GM10248 (cell line): ENCODE measurements around the gene SLC33A1.
"Not testable (repeated sequence)": the region's sequence is repeated elsewhere in the genome, so short reads cannot be mapped to it uniquely, and the experiment has no call there.

Source experiments
- CTCF ChIA-PET: fragments of 300-600 bp; sonication (Branson Sonifier 250); formaldehyde crosslinking; extraction: SDS; loops from one replicate; lab custom pipeline; 2021; ENCODE audit warnings: antibody characterized with exemption; lab: Yijun Ruan, JAX
- POLR2A ChIA-PET: fragments of 350-650 bp; sonication (Branson Sonifier 250); formaldehyde crosslinking; extraction: SDS; loops from one replicate; lab custom pipeline; 2020; ENCODE audit warnings: antibody characterized with exemption; lab: Yijun Ruan, JAX
- DNase-seq: peaks from one replicate; pipeline ENCODE4 v3.0.0; 2012; ENCODE audit errors: extremely low spot score
- CTCF ChIP-seq: IDR thresholded peaks from 2 replicates; pipeline ENCODE4 v1.5.1; 2012; ENCODE audit warnings: mild to moderate bottlenecking, low read depth; ENCODE audit errors: extremely low read depth, missing control alignments, control extremely low read depth

The SLC33A1 gene

GRCh38 chr3:155863072-155863784 lies 9.0 kb upstream of the SLC33A1 start:
- ChIA-PET POLR2A (no interaction called here), CTCF (interaction anchor here (1.9 to 3.2 kb wide), 2 partner anchors 10 to 57 kb away, joined by 6 to 14 read pairs; partner anchors contain the start of gene C3orf33)
- no peak for DNase-seq
- no peak for TF ChIP-seq CTCF

- DNase-seq, result not testable (repeated sequence)
- CTCF ChIA-PET, result interaction anchor here (1.9 to 3.2 kb wide), 2 partner anchors 11 to 57 kb away, joined by 6 to 14 read pairs; partner anchors contain the start of gene C3orf33
- POLR2A ChIA-PET, result interaction anchor here (0.7 kb wide), 1 partner anchor 59 kb away, joined by 6 read pairs; no protein-coding TSS in a partner anchor
Measured at GRCh38 chr3:155862290-155862982, 8.2 kb upstream of the SLC33A1 start.

GRCh38 chr3:155861476-155862183 lies 7.4 kb upstream of the SLC33A1 start:
- CTCF ChIA-PET, result interaction anchor here (1.9 to 3.2 kb wide), 2 partner anchors 12 to 56 kb away, joined by 6 to 14 read pairs; partner anchors contain the start of gene C3orf33
- no peak for TF ChIP-seq CTCF
- DNase-seq, result no peak
- POLR2A ChIA-PET, result interaction anchor here (0.7 kb wide), 1 partner anchor 60 kb away, joined by 6 read pairs; no protein-coding TSS in a partner anchor

- DNase-seq, POLR2A ChIA-PET, CTCF ChIA-PET: not testable (repeated sequence)
Measured at GRCh38 chr3:155860424-155860823, 6.2 kb upstream of the SLC33A1 start.

- TF ChIP-seq CTCF, result peak; percentile 37
- POLR2A ChIA-PET, result no interaction called here
- DNase-seq, result peak; percentile 41
- CTCF ChIA-PET, result no interaction called here
Measured at GRCh38 chr3:155859859-155860258, 5.6 kb upstream of the SLC33A1 start.

GRCh38 chr3:155853214-155854140 lies 750 bp downstream of the SLC33A1 start:
- POLR2A ChIA-PET, result interaction anchor here (0.7 to 2.2 kb wide), 7 partner anchors 10 to 47 kb away, joined by 3 to 8 read pairs (median 4); partner anchors contain the start of genes C3orf33 and GMPS

More at GRCh38 chr3:155853214-155854140, 750 bp downstream of the SLC33A1 start:
- no peak for TF ChIP-seq CTCF
- CTCF ChIA-PET, result interaction anchor here (1.1 to 4.1 kb wide), 7 partner anchors 10 to 48 kb away, joined by 3 to 28 read pairs (median 5); partner anchors contain the start of genes C3orf33 and GMPS
- DNase-seq, result no peak
